Calu3 (cell line): ENCODE results near the gene RAPGEF6. TPM values are rescaled to one million over a fixed set of nuclear protein-coding genes. Genes with fewer than 3 reads are reported as not detected.

Experiments
- BruUV-seq: library from RNA; stranded (reverse); fragments of 400-500 nt; replicated peaks from 2 replicates; lab custom pipeline; 2021; lab: Mats Ljungman, UMichigan
- CTCF ChIA-PET: fragments of 300-600 bp; sonication (Branson Sonifier 250); formaldehyde crosslinking; loops from one replicate; lab custom pipeline; 2022; ENCODE audit warnings: antibody characterized with exemption; lab: Charles Lee
- DNase-seq: peaks from one replicate; pipeline ENCODE4 v3.0.0; 2022
- H3K27ac Mint-ChIP-seq: one replicate; pipeline ENCODE4 v1.8.0; 2022; ENCODE audit warnings: mixed read lengths; ENCODE audit not compliant: unreplicated experiment
- H3K27me3 Mint-ChIP-seq: one replicate; pipeline ENCODE4 v1.8.0; 2022; ENCODE audit warnings: mixed read lengths; ENCODE audit not compliant: unreplicated experiment
- H3K36me3 Mint-ChIP-seq: one replicate; pipeline ENCODE4 v1.8.0; 2022; ENCODE audit warnings: mild to moderate bottlenecking, moderate library complexity, mixed read lengths; ENCODE audit not compliant: insufficient read depth, unreplicated experiment
- H3K4me1 Mint-ChIP-seq: one replicate; pipeline ENCODE4 v1.8.0; 2022; ENCODE audit warnings: mild to moderate bottlenecking, low read depth, mixed read lengths; ENCODE audit not compliant: unreplicated experiment
- H3K4me3 Mint-ChIP-seq: one replicate; pipeline ENCODE4 v1.8.0; 2022; ENCODE audit warnings: mild to moderate bottlenecking, low read depth, moderate library complexity, mixed read lengths; ENCODE audit not compliant: unreplicated experiment
- H3K9me3 Mint-ChIP-seq: one replicate; pipeline ENCODE4 v1.8.0; 2022; ENCODE audit warnings: low read depth, mixed read lengths; ENCODE audit not compliant: unreplicated experiment
- CTCF ChIP-seq: fragments of 200-600 bp; IDR thresholded peaks from one replicate; pipeline ENCODE4 v1.8.0; 2022; ENCODE audit warnings: antibody characterized with exemption; ENCODE audit not compliant: unreplicated experiment
- intact Hi-C: fragments of 100-400 bp; cut with micrococcal nuclease; formaldehyde crosslinking; loops from one replicate; pipeline ENCODE4 v1.10.0; 2022; ENCODE audit not compliant: unreplicated experiment
- total RNA-seq: library from RNA; stranded (reverse); gene quantifications from 2 replicates; pipeline ENCODE4 v1.2.3, GENCODE V29; 2022

The RAPGEF6 gene
- total RNA-seq, 1 experiment from 2014 or later = 27.3 TPM

- intact Hi-C loops = no loop called here
- Mint-ChIP-seq H3K36me3 (peaks cover 18% of the 10 kb centered on the region), H3K27ac (no peak overlapping the region), H3K9me3 (no peaks in the 10 kb centered on the region), H3K4me1 (peaks cover 28% of the 10 kb centered on the region), H3K27me3 (no peaks in the 10 kb centered on the region), H3K4me3 (no peak overlapping the region)
- no peak for DNase-seq
- no TSS peak for BruUV-seq
- no peak for TF ChIP-seq CTCF
- CTCF ChIA-PET = interaction anchor here (0.7 kb wide), 1 partner anchor 10 kb away, joined by 3 read pairs; no protein-coding TSS in a partner anchor
These were observed 21.6 kb downstream of the RAPGEF6 start for GRCh38 chr5:131613423-131613822.

GRCh38 chr5:131611064-131611381 is 24.0 kb downstream of the RAPGEF6 start:
- no peak for DNase-seq
- CTCF ChIA-PET = no interaction called here
- H3K36me3 Mint-ChIP-seq = peaks cover 13% of the 10 kb centered on the region
- BruUV-seq = no TSS peak
- no peak overlapping the region for H3K4me3 Mint-ChIP-seq
- peaks cover 28% of the 10 kb centered on the region for H3K4me1 Mint-ChIP-seq
- TF ChIP-seq CTCF = no peak
- H3K9me3 Mint-ChIP-seq = no peaks in the 10 kb centered on the region
- H3K27ac Mint-ChIP-seq = peak overlapping the region; percentile 52
- intact Hi-C loops = no loop called here
- no peaks in the 10 kb centered on the region for H3K27me3 Mint-ChIP-seq

GRCh38 chr5:131610198-131611063 is 24.6 kb downstream of the RAPGEF6 start:
- CTCF ChIA-PET = interaction anchor here (0.9 kb wide), 1 partner anchor 16 kb away, joined by 3 read pairs; no protein-coding TSS in a partner anchor
- H3K36me3 Mint-ChIP-seq = peaks cover 7% of the 10 kb centered on the region
- H3K9me3 Mint-ChIP-seq = no peaks in the 10 kb centered on the region
- no peaks in the 10 kb centered on the region for H3K27me3 Mint-ChIP-seq
- no peak overlapping the region for H3K4me3 Mint-ChIP-seq
- intact Hi-C loops = no loop called here
- BruUV-seq = no TSS peak
- peaks cover 26% of the 10 kb centered on the region for H3K4me1 Mint-ChIP-seq
- no peak for DNase-seq
- no peak for TF ChIP-seq CTCF
- H3K27ac Mint-ChIP-seq = peak overlapping the region; percentile 52

GRCh38 chr5:131609774-131610173 is 25.3 kb downstream of the RAPGEF6 start:
- BruUV-seq = no TSS peak
- H3K4me3 Mint-ChIP-seq = no peak overlapping the region
- intact Hi-C loops = no loop called here
- H3K36me3 Mint-ChIP-seq = peaks cover 7% of the 10 kb centered on the region
- H3K27me3 Mint-ChIP-seq = no peaks in the 10 kb centered on the region
- no peaks in the 10 kb centered on the region for H3K9me3 Mint-ChIP-seq
- peaks cover 20% of the 10 kb centered on the region for H3K4me1 Mint-ChIP-seq
- DNase-seq = no peak
- CTCF ChIA-PET = interaction anchor here (0.9 kb wide), 1 partner anchor 16 kb away, joined by 3 read pairs; no protein-coding TSS in a partner anchor
- TF ChIP-seq CTCF = no peak
- no peak overlapping the region for H3K27ac Mint-ChIP-seq
